ENCODE data around the gene RSBN1.

The RSBN1 gene

GRCh38 chr1:113780374-113781146, 31.7 kb downstream of the RSBN1 start:
- DNase-seq (ENCODE audit: extremely low read depth, low read depth), result no peak

GRCh38 chr1:113779542-113779941, 32.7 kb downstream of the RSBN1 start:
- no peak for DNase-seq (ENCODE audit: extremely low read depth, low read depth)
- TF ChIP-seq CTCF (IDR thresholded peaks at IDR 0.05; ENCODE audit: low read depth, low read length), result no peak

More at GRCh38 chr1:113780374-113781146, 31.7 kb downstream of the RSBN1 start:
- no peak for TF ChIP-seq CTCF (IDR thresholded peaks at IDR 0.05; ENCODE audit: low read depth, low read length)

GRCh38 chr1:113777561-113777960, 34.7 kb downstream of the RSBN1 start:
- TF ChIP-seq CTCF (IDR thresholded peaks at IDR 0.05; ENCODE audit: low read depth, low read length), result no peak
- no peak for DNase-seq (ENCODE audit: extremely low read depth, low read depth)

GRCh38 chr1:113770031-113770430, 42.2 kb downstream of the RSBN1 start:
- TF ChIP-seq CTCF (IDR thresholded peaks at IDR 0.05; ENCODE audit: low read depth, low read length), result no peak
- no peak for DNase-seq (ENCODE audit: extremely low read depth, low read depth)

GRCh38 chr1:113769601-113769970, 42.7 kb downstream of the RSBN1 start:
- TF ChIP-seq CTCF (IDR thresholded peaks at IDR 0.05; ENCODE audit: low read depth, low read length), result no peak
- no peak for DNase-seq (ENCODE audit: extremely low read depth, low read depth)

- no peak for DNase-seq (ENCODE audit: extremely low read depth, low read depth)
- no peak for TF ChIP-seq CTCF (IDR thresholded peaks at IDR 0.05; ENCODE audit: low read depth, low read length)
Observed at GRCh38 chr1:113768916-113769600, 43.2 kb downstream of the RSBN1 start.
